Gastroesophageal sphincter (tissue), 3 donors: ENCODE results near the gene PRKRA.
"Not testable (repeated sequence)": the region's sequence is repeated elsewhere in the genome, so short reads cannot be mapped to it uniquely, and the experiment has no call there.

Experiments
- CTCF ChIP-seq, 4 experiments: fragments of 200-600 bp in 2 of 4; fragments of 450-650 bp in 2 of 4; sonication (generic) in 1 of 4; IDR thresholded peaks; one replicate each; pipeline ENCODE4 v1.5.1; 2017 to 2019; ENCODE audit warnings: antibody characterized with exemption in 4 of 4, mild to moderate bottlenecking in 2 of 4, moderate library complexity in 2 of 4
- EP300 ChIP-seq: sonication (generic); formaldehyde crosslinking; IDR thresholded peaks from one replicate; pipeline ENCODE4 v1.6.1; 2017; ENCODE audit warnings: antibody characterized with exemption, mild to moderate bottlenecking
- POLR2A ChIP-seq, 2 donors: fragments of 450-650 bp; IDR thresholded peaks; one replicate each; pipeline ENCODE4 v1.6.1; 2017; ENCODE audit warnings: antibody characterized with exemption in 2 of 2, mild to moderate bottlenecking in 2 of 2, moderate library complexity in 1 of 2
- POLR2AphosphoS5 ChIP-seq: sonication (generic); formaldehyde crosslinking; IDR thresholded peaks from one replicate; pipeline ENCODE4 v1.6.1; 2017; ENCODE audit warnings: antibody characterized with exemption

GRCh38 chr2:178471313-178471712 lies 20.3 kb upstream of the PRKRA start:
- not testable (repeated sequence) for TF ChIP-seq CTCF (IDR thresholded peaks at IDR 0.05); POLR2AphosphoS5; POLR2A (IDR thresholded peaks at IDR 0.05); EP300
